ENCODE data around the gene VSIG10L. TPM values are rescaled to one million over a fixed set of nuclear protein-coding genes. Genes with fewer than 3 reads are reported as not detected.

Gene VSIG10L
- total and polyA plus RNA-seq, 12 donors, result 0.33 to 1.6 (median 0.51) TPM

GRCh38 chr19:51356159-51356801 is 14.3 kb upstream of the VSIG10L start:
- ATAC-seq, result no peak
- Histone ChIP-seq H3K27ac (no peak overlapping the region), H3K9me3 (no peaks in the 10 kb centered on the region), H3K36me3 (peaks cover 0 to 27% (median 13%) of the 10 kb centered on the region in 9 donors), H3K27me3 (no peaks in the 10 kb centered on the region), H3K4me1 (peaks cover 0 to 9% (median 0%) of the 10 kb centered on the region in 9 donors), H3K4me3 (no peak overlapping the region)
- WGBS, 2 donors, result 96 to 97% methylated on average over 10 of the region's 10 CpGs
- DNase-seq, result no peak
- TF ChIP-seq CTCF (IDR thresholded peaks at IDR 0.05), result no peak
- intact Hi-C loops (cut with DNase I), result no loop called here

- ATAC-seq (no peak), DNase-seq (no peak)
- no peaks in the 10 kb centered on the region for H3K9me3 ChIP-seq
- TF ChIP-seq CTCF (IDR thresholded peaks at IDR 0.05), result no peak
- H3K4me1 ChIP-seq, result peaks cover 0 to 9% (median 0%) of the 10 kb centered on the region in 9 donors
- 46 to 59% methylated on average over 8 of the region's 8 CpGs for WGBS, 2 donors
- no peak overlapping the region for H3K4me3 ChIP-seq
- no peaks in the 10 kb centered on the region for H3K27me3 ChIP-seq
- intact Hi-C loops (cut with DNase I), result no loop called here
- no peak overlapping the region for H3K27ac ChIP-seq
- peaks cover 0 to 42% (median 28%) of the 10 kb centered on the region in 9 donors for H3K36me3 ChIP-seq
Observed at GRCh38 chr19:51354742-51355148, 12.8 kb upstream of the VSIG10L start.

GRCh38 chr19:51354103-51354741 is 12.3 kb upstream of the VSIG10L start:
- Histone ChIP-seq H3K4me3 (no peak overlapping the region), H3K4me1 (peaks cover 0 to 9% (median 0%) of the 10 kb centered on the region in 9 donors), H3K27me3 (no peaks in the 10 kb centered on the region), H3K9me3 (no peaks in the 10 kb centered on the region), H3K27ac (no peak overlapping the region), H3K36me3 (peaks cover 0 to 42% (median 34%) of the 10 kb centered on the region in 9 donors)
- peak in 1 of 8 donors; percentile 38 for ATAC-seq
- no peak for DNase-seq
- TF ChIP-seq CTCF (IDR thresholded peaks at IDR 0.05), result no peak
- intact Hi-C loops (cut with DNase I), result no loop called here
- 62 to 66% methylated on average over 12 of the region's 12 CpGs for WGBS, 2 donors

GRCh38 chr19:51352783-51353360 is 10.9 kb upstream of the VSIG10L start:
- no peak for TF ChIP-seq CTCF (IDR thresholded peaks at IDR 0.05)
- WGBS, 2 donors, result 93 to 95% methylated on average over 16 of the region's 16 CpGs

More at GRCh38 chr19:51352783-51353360, 10.9 kb upstream of the VSIG10L start:
- H3K27me3 ChIP-seq, result no peaks in the 10 kb centered on the region
- intact Hi-C loops (cut with DNase I), result no loop called here
- H3K4me1 ChIP-seq, result peaks cover 0 to 9% (median 0%) of the 10 kb centered on the region in 9 donors
- DNase-seq, result no peak
- H3K4me3 ChIP-seq, result no peak overlapping the region
- peaks cover 0 to 51% (median 34%) of the 10 kb centered on the region in 9 donors for H3K36me3 ChIP-seq
- no peaks in the 10 kb centered on the region for H3K9me3 ChIP-seq
- ATAC-seq, result no peak
- no peak overlapping the region for H3K27ac ChIP-seq

Measured in heart right ventricle (tissue), 16 donors.